SU-DHL-6 (cell line): ENCODE measurements around the gene COL18A1.

ENCODE experiments used
- H2AFZ ChIP-seq: fragments of 200-600 bp; sonication (generic); 2 replicates; pipeline ENCODE4 v1.6.1; 2014; ENCODE audit warnings: low read depth, mild to moderate bottlenecking, moderate library complexity, mixed read lengths, antibody characterized with exemption, low read length; ENCODE audit not compliant: severe bottlenecking
- H3F3A ChIP-seq: fragments of 200-600 bp; shearing (Covaris generic); 2 replicates; pipeline ENCODE4 v1.6.0; 2016; ENCODE audit warnings: antibody characterized with exemption, mild to moderate bottlenecking; ENCODE audit not compliant: insufficient read depth
- H3K27ac ChIP-seq: fragments of 200-600 bp; sonication (generic); 2 replicates; pipeline ENCODE4 v1.5.1; 2016; ENCODE audit warnings: low read depth, mild to moderate bottlenecking, low read length, moderate library complexity, mixed read lengths
- H3K27me3 ChIP-seq: fragments of 200-600 bp; sonication (generic), shearing (Covaris generic); 2 replicates; pipeline ENCODE4 v1.6.0; 2014; ENCODE audit warnings: mild to moderate bottlenecking, low read length
- H3K36me3 ChIP-seq: fragments of 200-600 bp; sonication (generic); 2 replicates; pipeline ENCODE4 v1.6.1; 2014; ENCODE audit warnings: mild to moderate bottlenecking, low read length, mixed read lengths
- H3K4me2 ChIP-seq: fragments of 300-600, 200-600 bp; shearing (Covaris generic), sonication (generic); 2 replicates; pipeline ENCODE4 v1.6.0; 2014; ENCODE audit warnings: low read length, low read depth, mild to moderate bottlenecking; ENCODE audit not compliant: poor library complexity, severe bottlenecking
- H3K4me3 ChIP-seq: fragments of 200-600 bp; sonication (generic); 2 replicates; pipeline ENCODE4 v1.5.1; 2014; ENCODE audit warnings: antibody characterized with exemption, low read length, mild to moderate bottlenecking, mixed read lengths; ENCODE audit not compliant: insufficient read depth, poor library complexity, severe bottlenecking
- H3K79me2 ChIP-seq: fragments of 200-600 bp; sonication (generic); 2 replicates; pipeline ENCODE4 v1.6.1; 2014; ENCODE audit warnings: mild to moderate bottlenecking, low read length, moderate library complexity; ENCODE audit not compliant: insufficient read depth
- H3K9ac ChIP-seq: fragments of 200-600 bp; sonication (generic); 2 replicates; pipeline ENCODE4 v1.7.0; 2014; ENCODE audit warnings: mild to moderate bottlenecking, low read length
- H3K9me2 ChIP-seq: fragments of 200-600 bp; sonication (generic); replicated peaks from 2 replicates; pipeline ENCODE4 v1.6.1; 2014; ENCODE audit warnings: low read length; ENCODE audit not compliant: insufficient read depth
- H3K9me3 ChIP-seq: fragments of 200-600 bp; sonication (generic); 2 replicates; pipeline ENCODE4 v1.6.1; 2014; ENCODE audit warnings: low read length, mixed read lengths; ENCODE audit not compliant: insufficient read depth
- H4K20me1 ChIP-seq: fragments of 200-600 bp; sonication (generic); 2 replicates; pipeline ENCODE4 v1.6.1; 2014; ENCODE audit warnings: low read depth, mild to moderate bottlenecking, antibody characterized with exemption, low read length, moderate library complexity, mixed read lengths
- CTCF ChIP-seq: fragments of 200-600 bp; sonication (generic); IDR thresholded peaks from one replicate; pipeline ENCODE4 v1.5.1; 2017; ENCODE audit warnings: antibody characterized with exemption, mild to moderate bottlenecking, low read length, moderate library complexity; ENCODE audit not compliant: insufficient read depth, poor library complexity, severe bottlenecking
- EZH2phosphoT487 ChIP-seq: fragments of 200-600 bp; sonication (generic), shearing (Covaris generic); conservative IDR thresholded peaks from 2 replicates; pipeline ENCODE4 v1.6.1; 2018; ENCODE audit warnings: mild to moderate bottlenecking, antibody characterized with exemption, low read length, moderate library complexity, mixed read lengths

Gene COL18A1

GRCh38 chr21:45465611-45466329 is 60.8 kb downstream of the COL18A1 start:
- Histone ChIP-seq H3F3A (no peaks in the 10 kb centered on the region), H3K27me3 (no peaks in the 10 kb centered on the region), H3K4me3 (no peak overlapping the region), H3K79me2 (no peaks in the 10 kb centered on the region), H2AFZ (no peak overlapping the region), H3K9me2 (no peaks in the 10 kb centered on the region), H3K36me3 (no peaks in the 10 kb centered on the region), H3K27ac (no peak overlapping the region), H3K9ac (no peak overlapping the region), H3K9me3 (no peaks in the 10 kb centered on the region), H3K4me2 (no peak overlapping the region), H4K20me1 (no peaks in the 10 kb centered on the region)
- no peak for TF ChIP-seq EZH2phosphoT487
- no peak for TF ChIP-seq CTCF

GRCh38 chr21:45466330-45467220 is 61.6 kb downstream of the COL18A1 start:
- Histone ChIP-seq H3K79me2 (no peaks in the 10 kb centered on the region), H3F3A (no peaks in the 10 kb centered on the region), H3K4me3 (no peak overlapping the region), H3K9me2 (no peaks in the 10 kb centered on the region), H3K9me3 (no peaks in the 10 kb centered on the region), H3K36me3 (no peaks in the 10 kb centered on the region), H4K20me1 (no peaks in the 10 kb centered on the region), H3K9ac (no peak overlapping the region), H3K4me2 (no peak overlapping the region), H2AFZ (no peak overlapping the region), H3K27me3 (no peaks in the 10 kb centered on the region), H3K27ac (no peak overlapping the region)
- no peak for TF ChIP-seq CTCF
- no peak for TF ChIP-seq EZH2phosphoT487

- TF ChIP-seq EZH2phosphoT487 (no peak), CTCF (no peak)
- Histone ChIP-seq H3K9me3 (no peaks in the 10 kb centered on the region), H3K79me2 (no peaks in the 10 kb centered on the region), H3K27ac (no peak overlapping the region), H3K9me2 (no peaks in the 10 kb centered on the region), H3K9ac (no peak overlapping the region), H2AFZ (no peak overlapping the region), H3F3A (no peaks in the 10 kb centered on the region), H3K4me3 (no peak overlapping the region), H3K4me2 (no peak overlapping the region), H3K36me3 (no peaks in the 10 kb centered on the region), H3K27me3 (no peaks in the 10 kb centered on the region), H4K20me1 (no peaks in the 10 kb centered on the region)
Observed at GRCh38 chr21:45467221-45467779, 62.3 kb downstream of the COL18A1 start.
